Measurements from ENCODE around the gene MTG1. TPM values are rescaled to one million over a fixed set of nuclear protein-coding genes. Genes with fewer than 3 reads are reported as not detected.

The MTG1 gene, protein sequence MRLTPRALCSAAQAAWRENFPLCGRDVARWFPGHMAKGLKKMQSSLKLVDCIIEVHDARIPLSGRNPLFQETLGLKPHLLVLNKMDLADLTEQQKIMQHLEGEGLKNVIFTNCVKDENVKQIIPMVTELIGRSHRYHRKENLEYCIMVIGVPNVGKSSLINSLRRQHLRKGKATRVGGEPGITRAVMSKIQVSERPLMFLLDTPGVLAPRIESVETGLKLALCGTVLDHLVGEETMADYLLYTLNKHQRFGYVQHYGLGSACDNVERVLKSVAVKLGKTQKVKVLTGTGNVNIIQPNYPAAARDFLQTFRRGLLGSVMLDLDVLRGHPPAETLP
- total RNA-seq = 57.3 and 65.2 TPM in 2 replicates
- long read RNA-seq, transcript MTG1-208 (6 exons, 693 nt) = minor isoform, 16 of 127 reads
- long read RNA-seq, transcript MTG1-201 (11 exons, 1,560 nt) = major isoform, 91 of 127 reads
- long read RNA-seq, partial matches to known transcripts = 4 of 127 reads
- long read RNA-seq, other reads (novel, unspliced or antisense) = 11 of 127 reads

GRCh38 chr10:133394064-133394663, at the start of gene MTG1:
MTG1 (plus strand) TSS chr10:133394157; CDS start chr10:133394221, 64 bp downstream.
- TF ChIP-seq, protein P1, sequence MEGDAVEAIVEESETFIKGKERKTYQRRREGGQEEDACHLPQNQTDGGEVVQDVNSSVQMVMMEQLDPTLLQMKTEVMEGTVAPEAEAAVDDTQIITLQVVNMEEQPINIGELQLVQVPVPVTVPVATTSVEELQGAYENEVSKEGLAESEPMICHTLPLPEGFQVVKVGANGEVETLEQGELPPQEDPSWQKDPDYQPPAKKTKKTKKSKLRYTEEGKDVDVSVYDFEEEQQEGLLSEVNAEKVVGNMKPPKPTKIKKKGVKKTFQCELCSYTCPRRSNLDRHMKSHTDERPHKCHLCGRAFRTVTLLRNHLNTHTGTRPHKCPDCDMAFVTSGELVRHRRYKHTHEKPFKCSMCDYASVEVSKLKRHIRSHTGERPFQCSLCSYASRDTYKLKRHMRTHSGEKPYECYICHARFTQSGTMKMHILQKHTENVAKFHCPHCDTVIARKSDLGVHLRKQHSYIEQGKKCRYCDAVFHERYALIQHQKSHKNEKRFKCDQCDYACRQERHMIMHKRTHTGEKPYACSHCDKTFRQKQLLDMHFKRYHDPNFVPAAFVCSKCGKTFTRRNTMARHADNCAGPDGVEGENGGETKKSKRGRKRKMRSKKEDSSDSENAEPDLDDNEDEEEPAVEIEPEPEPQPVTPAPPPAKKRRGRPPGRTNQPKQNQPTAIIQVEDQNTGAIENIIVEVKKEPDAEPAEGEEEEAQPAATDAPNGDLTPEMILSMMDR (IDR thresholded peaks at IDR 0.05) = no peak
- peak within 1 kb of the TSS; percentile 90 for H3K27ac Mint-ChIP-seq (ENCODE audit: unreplicated experiment)
- H3K36me3 Mint-ChIP-seq (ENCODE audit: unreplicated experiment) = peaks cover 18% of the 10 kb centered on the region
- H3K9me3 Mint-ChIP-seq (ENCODE audit: unreplicated experiment) = no peaks in the 10 kb centered on the region
- H3K27me3 Mint-ChIP-seq (ENCODE audit: unreplicated experiment) = no peaks in the 10 kb centered on the region
- H3K4me3 Mint-ChIP-seq (ENCODE audit: unreplicated experiment) = peak within 1 kb of the TSS; percentile 91
- DNase-seq (ENCODE audit: extremely low spot score, unreplicated experiment) = peak; percentile 98
- peaks cover 13% of the 10 kb centered on the region for H3K4me1 Mint-ChIP-seq (ENCODE audit: unreplicated experiment)

- H3K4me3 Mint-ChIP-seq (ENCODE audit: unreplicated experiment) = no peak overlapping the region
- peaks cover 24% of the 10 kb centered on the region for H3K27me3 Mint-ChIP-seq (ENCODE audit: unreplicated experiment)
Observed at GRCh38 chr10:133344236-133344635, 49.7 kb upstream of the MTG1 start.

DNA sequence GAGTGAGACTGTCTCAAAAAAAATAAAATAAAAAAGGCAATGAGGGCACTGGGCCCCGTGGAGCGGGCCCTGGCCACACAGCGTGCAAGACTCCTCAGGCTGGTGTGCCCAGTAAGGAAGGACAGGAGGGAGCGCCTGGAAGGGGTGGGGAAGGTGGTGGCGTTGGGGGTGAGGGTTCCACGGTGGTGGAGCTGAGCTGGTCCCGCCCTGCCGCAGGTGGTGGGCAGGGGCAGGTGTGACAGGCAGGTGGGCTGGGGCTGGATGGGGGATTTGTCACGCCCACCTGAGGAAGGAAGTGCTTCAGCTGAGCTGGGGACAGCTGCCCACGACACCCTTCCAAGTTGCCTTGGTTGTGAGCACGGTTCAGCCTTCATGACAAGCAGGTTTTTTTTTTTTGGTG, 47.5 kb upstream of the MTG1 start:
- TF ChIP-seq, protein P1 (IDR thresholded peaks at IDR 0.05) = no peak
- Mint-ChIP-seq H3K4me3 (ENCODE audit: unreplicated experiment) (no peak overlapping the region), H3K9me3 (ENCODE audit: unreplicated experiment) (no peaks in the 10 kb centered on the region), H3K27me3 (ENCODE audit: unreplicated experiment) (peaks cover 23% of the 10 kb centered on the region), H3K4me1 (ENCODE audit: unreplicated experiment) (no peaks in the 10 kb centered on the region), H3K27ac (ENCODE audit: unreplicated experiment) (no peak overlapping the region), H3K36me3 (ENCODE audit: unreplicated experiment) (no peaks in the 10 kb centered on the region)
- DNase-seq (ENCODE audit: extremely low spot score, unreplicated experiment) = no peak

More at GRCh38 chr10:133344236-133344635, 49.7 kb upstream of the MTG1 start:
- Mint-ChIP-seq H3K4me1 (ENCODE audit: unreplicated experiment) (no peaks in the 10 kb centered on the region), H3K9me3 (ENCODE audit: unreplicated experiment) (no peaks in the 10 kb centered on the region), H3K27ac (ENCODE audit: unreplicated experiment) (no peak overlapping the region), H3K36me3 (ENCODE audit: unreplicated experiment) (no peaks in the 10 kb centered on the region)
- TF ChIP-seq, protein P1 (IDR thresholded peaks at IDR 0.05) = no peak
- no peak for DNase-seq (ENCODE audit: extremely low spot score, unreplicated experiment)

DNA sequence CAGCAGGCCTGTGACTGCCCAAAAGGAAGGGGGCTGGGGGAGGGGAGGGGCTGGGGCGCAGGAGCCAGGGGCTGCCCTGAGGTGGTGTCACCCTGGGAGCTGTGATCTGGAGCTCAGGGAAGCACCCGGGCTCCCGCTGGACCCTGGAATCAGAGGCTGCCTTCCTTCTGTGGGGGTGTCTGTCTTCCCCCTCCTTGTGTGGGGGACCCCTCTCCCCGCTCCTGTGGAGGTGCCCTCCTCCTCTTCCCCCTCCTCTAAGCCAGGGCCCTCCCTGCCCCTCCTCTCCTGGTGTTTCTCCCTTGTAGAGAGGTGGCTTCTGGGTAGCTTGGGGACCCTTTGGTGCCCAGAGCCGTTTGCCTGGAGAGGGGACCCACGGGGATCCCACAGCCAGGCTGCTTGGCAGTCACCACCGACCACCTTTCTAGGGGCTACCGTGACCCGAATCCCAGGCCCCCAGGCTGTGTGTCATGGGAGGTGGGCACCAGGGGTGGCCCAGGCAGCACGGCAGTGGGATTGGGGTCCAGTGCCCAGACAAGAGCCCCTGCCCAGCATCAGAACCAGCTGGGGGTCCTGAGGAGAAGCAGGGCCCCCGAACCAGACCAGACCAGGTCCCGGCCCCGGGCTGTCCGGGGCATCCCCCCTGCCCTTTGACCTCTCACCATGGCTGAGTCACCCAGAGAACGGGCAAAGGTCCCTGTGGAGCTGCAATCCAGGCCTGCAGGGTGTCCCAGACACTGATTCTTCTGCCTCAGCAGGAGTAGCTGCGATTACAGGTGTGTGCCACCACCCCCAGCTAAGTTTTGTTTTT, 46.0 kb upstream of the MTG1 start:
- Mint-ChIP-seq H3K4me3 (ENCODE audit: unreplicated experiment) (no peak overlapping the region), H3K9me3 (ENCODE audit: unreplicated experiment) (no peaks in the 10 kb centered on the region), H3K36me3 (ENCODE audit: unreplicated experiment) (no peaks in the 10 kb centered on the region), H3K27ac (ENCODE audit: unreplicated experiment) (no peak overlapping the region), H3K4me1 (ENCODE audit: unreplicated experiment) (no peaks in the 10 kb centered on the region), H3K27me3 (ENCODE audit: unreplicated experiment) (peaks cover 15% of the 10 kb centered on the region)
- TF ChIP-seq, protein P1 (IDR thresholded peaks at IDR 0.05) = no peak
- DNase-seq (ENCODE audit: extremely low spot score, unreplicated experiment) = no peak

Data from osteocyte (in vitro differentiated cells).